ENCODE results near the gene SLX4IP. TPM values are rescaled to one million over a fixed set of nuclear protein-coding genes. Genes with fewer than 3 reads are reported as not detected.
A peak's percentile ranks its signal among the peaks of the same experiment; 100 is the strongest.

The SLX4IP gene
- total and polyA plus RNA-seq, 2 donors (not counting 3 experiments of a cell fraction or from before 2014, with no cell fraction given): 1.9 to 4.5 TPM

- Histone ChIP-seq H3K9me1 (replicated peaks; ENCODE audit: control insufficient read depth, extremely low read depth, insufficient read depth, low read length) (no peaks in the 10 kb centered on the region), H3K27me3 (ENCODE audit: control insufficient read depth in 2 of 2, insufficient read depth in 2 of 2, low read length in 2 of 2) (no peaks in the 10 kb centered on the region), H3K4me2 (ENCODE audit: insufficient read depth, low read length) (peak overlapping the region; percentile 71), H3K79me2 (ENCODE audit: control insufficient read depth, insufficient read depth, low read length) (no peaks in the 10 kb centered on the region), H4K20me1 (replicated peaks; ENCODE audit: control insufficient read depth, extremely low read depth, insufficient read depth, low read length) (no peaks in the 10 kb centered on the region), H3K4me3 (replicated peaks in 1 of 3; ENCODE audit: insufficient read depth in 1 of 3, low read depth in 1 of 3, low read length in 3 of 3) (peak overlapping the region in 1 of 3 experiments; percentile 45), H2AFZ (ENCODE audit: low read depth, low read length) (peak overlapping the region; percentile 57), H3K9me3 (replicated peaks; ENCODE audit: control insufficient read depth, insufficient read depth, low read length) (no peaks in the 10 kb centered on the region), H3K4me1 (ENCODE audit: control insufficient read depth, extremely low read depth, insufficient read depth, low read length) (peaks cover 27% of the 10 kb centered on the region), H3K36me3 (ENCODE audit: control insufficient read depth in 2 of 2, extremely low read depth in 1 of 2, insufficient read depth in 2 of 2, low read length in 2 of 2) (no peaks in the 10 kb centered on the region), H3K9ac (replicated peaks; ENCODE audit: extremely low read depth, insufficient read depth, low read length) (peak overlapping the region; percentile 75), H3K27ac (ENCODE audit: insufficient read depth, low read depth, low read length) (peak overlapping the region; percentile 98)
- TSS peak; percentile 96 for BruUV-seq (replicated peaks)
- ChIA-PET CTCF (interaction anchor here (1.4 kb wide), 1 partner anchor 562 kb away, joined by 3 read pairs; no protein-coding TSS in a partner anchor), POLR2A (interaction anchor here (0.6 kb wide), 1 partner anchor 106 kb away, joined by 3 read pairs; the partner anchor contains the start of gene MKKS)
- DNase-seq (ENCODE audit: low read depth, low spot score) (no peak), FAIRE-seq (no peak)
- TF ChIP-seq FOS (IDR thresholded peaks at IDR 0.05; ENCODE audit: borderline replicate concordance, insufficient read depth, low read length): no peak
- no peak for TF ChIP-seq CTCF (IDR thresholded peaks at IDR 0.05; ENCODE audit: extremely low read depth in 1 of 2, insufficient read depth in 1 of 2, low read depth in 1 of 2, low read length in 2 of 2)
- no peak for TF ChIP-seq GATA2 (IDR thresholded peaks at IDR 0.05; ENCODE audit: insufficient read depth, insufficient read length, low read depth, low read length)
- no peak for TF ChIP-seq JUN (IDR thresholded peaks at IDR 0.05; ENCODE audit: borderline replicate concordance, insufficient read depth, insufficient read length, low read depth)
- TF ChIP-seq POLR2A (IDR thresholded peaks at IDR 0.05; ENCODE audit: low read depth, low read length): no peak
- TF ChIP-seq EZH2 (IDR thresholded peaks at IDR 0.05; ENCODE audit: borderline replicate concordance, low read depth, low read length, severe bottlenecking): no peak
- no peak for TF ChIP-seq POLR2AphosphoS5 (IDR thresholded peaks at IDR 0.05; ENCODE audit: insufficient read depth, low read depth, low read length)
- TF ChIP-seq MAX (IDR thresholded peaks at IDR 0.05; ENCODE audit: insufficient read depth, insufficient read length): no peak
- no peak for TF ChIP-seq MYC (IDR thresholded peaks at IDR 0.05; ENCODE audit: low read depth, low read length)
- dilution Hi-C loops (cut with MboI; ENCODE audit: extremely low pct_ligation_motif_present, low sequenced_read_pairs): no loop called here
- intact Hi-C loops (cut with micrococcal nuclease): loop anchor here (1.0 to 5.0 kb wide), 5 partner anchors 71 to 1002 kb away; partner anchors contain the start of genes MKKS and SLX4IP
Observed at GRCh38 chr20:10539818-10540553, 104.9 kb downstream of the SLX4IP start.
